ENCODE data around the gene ARHGAP26.

DNA sequence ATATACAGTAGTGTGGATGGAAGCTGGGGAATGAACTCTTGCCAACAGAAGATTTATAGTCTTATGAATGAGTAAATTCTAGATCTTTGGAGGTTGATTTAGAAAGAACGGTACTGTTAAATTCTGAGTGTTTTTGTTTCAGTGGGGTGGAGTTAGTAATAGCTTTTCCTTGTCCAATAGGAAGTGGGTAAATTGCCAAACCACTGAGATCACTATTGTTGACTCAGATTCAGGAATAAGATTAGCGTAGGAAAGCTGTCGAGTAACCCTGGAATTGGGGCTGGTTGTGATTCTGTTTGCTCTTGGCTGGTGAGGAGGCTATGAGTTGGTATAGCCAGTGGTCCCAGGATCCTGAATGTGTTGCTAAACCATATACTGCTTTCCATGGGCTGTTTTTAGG is 155.6 kb downstream of the ARHGAP26 start:
- TF ChIP-seq CTCF (IDR thresholded peaks at IDR 0.05): no peak
- TF ChIP-seq POLR2A (IDR thresholded peaks at IDR 0.05): no peak
